ENCODE measurements around the gene EEFSEC.

The EEFSEC gene

GRCh38 chr3:128307781-128308469, 154.6 kb downstream of the EEFSEC start:
- H3K4me3 ChIP-seq (ENCODE audit: low read length) = no peak overlapping the region
- TF ChIP-seq, protein P1, sequence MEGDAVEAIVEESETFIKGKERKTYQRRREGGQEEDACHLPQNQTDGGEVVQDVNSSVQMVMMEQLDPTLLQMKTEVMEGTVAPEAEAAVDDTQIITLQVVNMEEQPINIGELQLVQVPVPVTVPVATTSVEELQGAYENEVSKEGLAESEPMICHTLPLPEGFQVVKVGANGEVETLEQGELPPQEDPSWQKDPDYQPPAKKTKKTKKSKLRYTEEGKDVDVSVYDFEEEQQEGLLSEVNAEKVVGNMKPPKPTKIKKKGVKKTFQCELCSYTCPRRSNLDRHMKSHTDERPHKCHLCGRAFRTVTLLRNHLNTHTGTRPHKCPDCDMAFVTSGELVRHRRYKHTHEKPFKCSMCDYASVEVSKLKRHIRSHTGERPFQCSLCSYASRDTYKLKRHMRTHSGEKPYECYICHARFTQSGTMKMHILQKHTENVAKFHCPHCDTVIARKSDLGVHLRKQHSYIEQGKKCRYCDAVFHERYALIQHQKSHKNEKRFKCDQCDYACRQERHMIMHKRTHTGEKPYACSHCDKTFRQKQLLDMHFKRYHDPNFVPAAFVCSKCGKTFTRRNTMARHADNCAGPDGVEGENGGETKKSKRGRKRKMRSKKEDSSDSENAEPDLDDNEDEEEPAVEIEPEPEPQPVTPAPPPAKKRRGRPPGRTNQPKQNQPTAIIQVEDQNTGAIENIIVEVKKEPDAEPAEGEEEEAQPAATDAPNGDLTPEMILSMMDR (conservative IDR thresholded peaks at IDR 0.05; ENCODE audit: low read depth, low read length) = no peak
- DNase-seq (ENCODE audit: low read depth) = no peak

DNA sequence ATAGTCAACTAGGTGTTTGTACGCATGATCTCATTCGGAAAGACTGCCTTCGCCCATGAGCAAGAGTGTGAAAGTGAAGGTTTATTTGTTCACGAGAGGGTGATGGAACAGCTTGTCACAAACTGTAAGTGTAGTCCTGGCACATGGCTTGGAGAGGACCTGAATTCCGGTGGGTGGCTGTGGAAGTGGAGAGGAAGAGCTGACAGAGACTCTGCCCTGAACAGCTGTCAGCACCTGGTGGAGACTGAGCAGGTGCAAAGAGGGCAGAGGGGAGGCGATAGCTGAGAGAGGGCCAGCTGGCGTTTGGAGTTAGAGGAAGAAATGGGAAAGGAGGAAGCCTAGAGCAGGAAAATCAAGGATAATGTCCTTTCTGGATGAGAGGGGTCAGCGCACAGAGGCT, 155.7 kb downstream of the EEFSEC start:
- H3K4me3 ChIP-seq (ENCODE audit: low read length) = no peak overlapping the region
- DNase-seq (ENCODE audit: low read depth) = no peak
- TF ChIP-seq, protein P1 (conservative IDR thresholded peaks at IDR 0.05; ENCODE audit: low read depth, low read length) = no peak

- no peak for DNase-seq (ENCODE audit: low read depth)
- TF ChIP-seq, protein P1 (conservative IDR thresholded peaks at IDR 0.05; ENCODE audit: low read depth, low read length) = no peak
These were observed 157.2 kb downstream of the EEFSEC start for GRCh38 chr3:128310286-128311058.

GRCh38 chr3:128311441-128311844, 158.2 kb downstream of the EEFSEC start:
- TF ChIP-seq, protein P1 (conservative IDR thresholded peaks at IDR 0.05; ENCODE audit: low read depth, low read length) = no peak
- no peak overlapping the region for H3K4me3 ChIP-seq (ENCODE audit: low read length)
- DNase-seq (ENCODE audit: low read depth) = no peak

More at GRCh38 chr3:128310286-128311058, 157.2 kb downstream of the EEFSEC start:
- H3K4me3 ChIP-seq (ENCODE audit: low read length) = no peak overlapping the region

DNA sequence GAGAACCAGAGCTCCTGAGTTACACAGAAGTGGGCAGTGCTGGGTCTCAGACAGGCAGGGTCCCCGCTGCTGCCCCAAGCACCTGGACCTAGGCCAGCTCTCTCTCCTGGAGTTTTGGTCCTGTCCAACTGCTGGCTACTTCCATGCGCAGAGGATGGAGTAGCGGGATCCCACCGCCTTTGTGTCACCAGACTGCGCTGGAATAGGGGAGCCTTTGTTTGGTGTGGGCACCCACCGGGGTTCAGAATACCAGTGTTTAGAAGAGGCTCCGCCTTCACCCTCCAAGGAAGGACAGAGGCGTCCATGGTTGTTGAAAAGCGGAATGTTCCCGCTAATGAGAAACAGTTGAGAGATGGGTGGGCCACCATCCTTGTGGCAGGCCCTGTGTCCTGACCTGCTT, 159.0 kb downstream of the EEFSEC start:
- no peak for DNase-seq (ENCODE audit: low read depth)
- no peak overlapping the region for H3K4me3 ChIP-seq (ENCODE audit: low read length)
- TF ChIP-seq, protein P1 (conservative IDR thresholded peaks at IDR 0.05; ENCODE audit: low read depth, low read length) = no peak

- TF ChIP-seq, protein P1 (conservative IDR thresholded peaks at IDR 0.05; ENCODE audit: low read depth, low read length) = no peak
- DNase-seq (ENCODE audit: low read depth) = no peak
- no peak overlapping the region for H3K4me3 ChIP-seq (ENCODE audit: low read length)
These were observed 159.9 kb downstream of the EEFSEC start for GRCh38 chr3:128313071-128313725.

Data from retinal pigment epithelial cell (primary cell).